DND-41 (cell line): ENCODE data around the gene PCDH9.

Experiments used
- EZH2 ChIP-seq: IDR thresholded peaks from 3 replicates; pipeline ENCODE4 v1.6.1; 2012; ENCODE audit warnings: borderline replicate concordance, low read depth, mild to moderate bottlenecking, moderate library complexity, low read length, inconsistent platforms; ENCODE audit not compliant: severe bottlenecking
- TF ChIP-seq, protein P1 (sequence below): IDR thresholded peaks from 2 replicates; pipeline ENCODE4 v1.5.1; 2012; ENCODE audit warnings: borderline replicate concordance, low read length, moderate library complexity, mild to moderate bottlenecking; ENCODE audit not compliant: poor library complexity, severe bottlenecking; ENCODE audit errors: extremely low read depth

DNA sequence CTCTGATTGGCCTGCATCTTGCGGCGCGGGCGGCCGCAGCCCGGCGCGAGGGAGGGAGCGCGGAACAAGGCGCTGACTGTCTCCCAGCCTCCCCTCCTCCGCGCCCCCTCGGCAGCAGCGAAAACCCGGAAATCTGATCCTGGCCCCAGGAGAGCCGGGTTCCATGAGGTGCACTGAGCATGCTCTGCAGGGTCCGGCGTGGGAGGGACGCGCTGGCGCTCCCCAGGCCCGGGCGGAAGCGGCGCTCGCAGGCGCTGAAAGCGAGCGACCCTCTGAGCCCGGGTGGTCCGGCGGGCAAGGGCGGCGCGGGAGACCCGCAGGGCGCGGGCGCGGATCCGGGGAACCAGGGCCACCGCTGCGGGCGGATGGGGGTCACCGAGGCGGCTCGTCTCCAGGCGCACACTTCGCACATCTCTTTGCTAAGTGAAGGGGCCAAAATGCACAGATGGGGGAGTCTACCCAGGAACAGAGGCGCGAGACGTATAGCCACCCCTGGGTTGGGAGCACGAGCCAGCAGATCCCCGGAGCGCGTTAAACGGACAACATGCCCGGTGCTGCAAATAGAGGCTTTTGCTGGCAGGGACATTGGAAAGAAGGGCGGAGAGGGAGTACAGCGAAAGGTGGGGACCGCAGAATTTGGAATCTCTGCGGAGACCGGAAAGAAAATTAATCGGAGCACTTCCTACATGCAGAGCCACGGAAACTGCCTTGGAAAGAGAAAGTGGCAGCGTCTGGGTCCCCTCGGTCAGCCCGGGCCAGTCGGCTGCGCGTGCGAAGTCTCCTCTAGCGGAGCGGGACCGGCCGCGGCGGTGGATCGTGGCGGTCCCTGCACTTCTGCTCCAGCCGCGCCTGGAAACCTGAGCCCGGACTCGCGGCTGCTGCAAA lies 510 bp upstream of the PCDH9 start:
- TF ChIP-seq, protein P1, sequence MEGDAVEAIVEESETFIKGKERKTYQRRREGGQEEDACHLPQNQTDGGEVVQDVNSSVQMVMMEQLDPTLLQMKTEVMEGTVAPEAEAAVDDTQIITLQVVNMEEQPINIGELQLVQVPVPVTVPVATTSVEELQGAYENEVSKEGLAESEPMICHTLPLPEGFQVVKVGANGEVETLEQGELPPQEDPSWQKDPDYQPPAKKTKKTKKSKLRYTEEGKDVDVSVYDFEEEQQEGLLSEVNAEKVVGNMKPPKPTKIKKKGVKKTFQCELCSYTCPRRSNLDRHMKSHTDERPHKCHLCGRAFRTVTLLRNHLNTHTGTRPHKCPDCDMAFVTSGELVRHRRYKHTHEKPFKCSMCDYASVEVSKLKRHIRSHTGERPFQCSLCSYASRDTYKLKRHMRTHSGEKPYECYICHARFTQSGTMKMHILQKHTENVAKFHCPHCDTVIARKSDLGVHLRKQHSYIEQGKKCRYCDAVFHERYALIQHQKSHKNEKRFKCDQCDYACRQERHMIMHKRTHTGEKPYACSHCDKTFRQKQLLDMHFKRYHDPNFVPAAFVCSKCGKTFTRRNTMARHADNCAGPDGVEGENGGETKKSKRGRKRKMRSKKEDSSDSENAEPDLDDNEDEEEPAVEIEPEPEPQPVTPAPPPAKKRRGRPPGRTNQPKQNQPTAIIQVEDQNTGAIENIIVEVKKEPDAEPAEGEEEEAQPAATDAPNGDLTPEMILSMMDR, result no peak
- TF ChIP-seq EZH2, result peak; percentile 35
